ENCODE measurements around the gene MCM6.

- no peak for TF ChIP-seq CTCF (IDR thresholded peaks at IDR 0.05)
- no peak for TF ChIP-seq POLR2AphosphoS5 (IDR thresholded peaks at IDR 0.05)
- TF ChIP-seq POLR2A (IDR thresholded peaks at IDR 0.05), result no peak
These were observed 18.7 kb upstream of the MCM6 start for GRCh38 chr2:135894930-135895329.
